HG02970 (cell line): ENCODE results near the gene CEP78.
A peak's percentile ranks its signal among the peaks of the same experiment; 100 is the strongest.
"Not testable (repeated sequence)": the region's sequence is repeated elsewhere in the genome, so short reads cannot be mapped to it uniquely, and the experiment has no call there.

Experiments used
- ATAC-seq: cut with Tn5 transposase; IDR thresholded peaks from one replicate; pipeline ENCODE4 v1.9.1; 2021; ENCODE audit warnings: mild to moderate bottlenecking, moderate library complexity, moderate number of reproducible peaks; ENCODE audit not compliant: unreplicated experiment, low FRiP score

Gene CEP78

DNA sequence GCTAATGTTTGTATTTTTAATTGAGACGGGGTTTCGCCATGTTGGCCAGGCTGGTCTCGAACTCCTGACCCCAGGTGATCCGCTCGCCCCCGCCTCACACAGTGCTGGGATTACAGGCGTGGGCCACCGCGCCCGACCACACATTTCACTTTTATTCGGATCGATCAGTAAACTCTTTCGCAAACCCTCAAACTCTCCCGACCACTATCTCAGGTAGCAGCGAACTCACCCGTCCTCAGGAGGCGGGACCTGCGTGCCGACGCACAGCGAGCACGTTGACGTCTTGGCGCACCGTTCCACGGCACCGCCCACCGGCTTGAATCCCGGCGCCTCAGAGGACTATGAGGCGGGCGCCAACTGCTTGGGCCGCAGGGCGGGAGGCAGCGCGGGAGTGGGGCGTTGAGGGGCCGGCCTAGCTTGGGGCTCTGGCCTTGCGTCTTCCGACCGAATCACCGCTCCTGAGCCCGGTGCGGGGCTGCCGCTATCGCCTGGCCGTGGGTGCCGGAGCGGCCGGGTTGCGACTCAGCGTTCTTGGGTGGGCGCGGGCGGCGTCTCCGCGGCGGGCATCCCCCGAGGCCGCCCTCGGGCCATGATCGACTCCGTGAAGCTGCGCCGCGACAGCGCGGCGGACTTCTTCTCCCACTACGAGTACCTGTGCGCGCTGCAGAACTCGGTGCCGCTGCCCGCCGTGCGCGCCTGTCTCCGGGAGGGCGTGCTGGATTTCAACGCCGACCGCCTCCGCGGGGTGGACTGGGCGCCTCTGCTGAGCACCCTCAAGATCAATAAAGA, at the start of gene CEP78:
TSS of gene CEP78 (plus strand) at position 314 of the 789 bp plus-strand sequence. CDS start at position 590, 276 bp downstream.
- ATAC-seq, result peak; percentile 99

GRCh38 chr9:78187763-78188484, 48.0 kb upstream of the CEP78 start:
- no peak for ATAC-seq

DNA sequence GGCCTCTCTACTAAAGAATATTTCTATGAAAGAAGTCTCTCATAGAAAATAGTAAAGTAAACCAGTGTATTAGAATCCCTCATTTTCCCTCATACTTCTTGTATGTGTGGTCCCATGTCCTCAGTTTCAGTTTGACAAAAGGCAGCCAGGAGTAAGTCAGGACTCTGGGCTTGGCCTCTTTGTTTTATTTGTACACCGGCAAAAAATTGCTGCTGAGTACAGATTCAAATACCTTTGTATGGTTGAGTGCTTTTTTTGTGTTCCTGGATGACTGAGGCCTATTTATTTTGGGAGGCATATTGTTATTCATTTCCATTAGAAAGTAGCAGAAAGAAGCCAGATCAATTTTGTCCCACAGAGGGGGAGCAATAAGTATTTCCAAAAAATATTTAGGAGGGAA, 47.3 kb upstream of the CEP78 start:
- ATAC-seq, result no peak

GRCh38 chr9:78189001-78189400, 46.9 kb upstream of the CEP78 start:
- no peak for ATAC-seq

GRCh38 chr9:78189461-78189860, 46.4 kb upstream of the CEP78 start:
- no peak for ATAC-seq

DNA sequence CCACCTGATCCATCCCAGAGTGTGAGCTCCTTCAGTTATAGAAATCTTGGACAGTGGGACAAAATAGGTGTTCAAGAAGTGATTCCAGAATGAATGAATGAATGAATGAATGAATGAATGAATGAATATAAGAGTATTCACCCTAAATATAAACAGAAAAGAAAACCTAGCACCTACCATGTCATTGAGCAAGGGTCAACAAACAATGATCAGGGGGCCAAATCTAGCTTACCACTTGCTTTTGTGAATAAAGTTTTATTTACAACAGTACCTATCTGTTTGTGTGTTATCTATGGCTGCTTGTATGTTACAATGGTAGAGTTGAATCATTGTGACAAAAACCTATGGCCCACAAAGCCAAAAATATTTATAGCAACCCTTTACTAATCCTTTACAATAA, 43.9 kb upstream of the CEP78 start:
- ATAC-seq, result no peak

- ATAC-seq, result no peak
These were observed 39.6 kb upstream of the CEP78 start for GRCh38 chr9:78196258-78196657.

- ATAC-seq, result peak; percentile 60
These were observed 34.6 kb upstream of the CEP78 start for GRCh38 chr9:78201158-78201777.

GRCh38 chr9:78207319-78207718, 28.6 kb upstream of the CEP78 start:
- ATAC-seq, result no peak

GRCh38 chr9:78207901-78208300, 28.0 kb upstream of the CEP78 start:
- no peak for ATAC-seq

DNA sequence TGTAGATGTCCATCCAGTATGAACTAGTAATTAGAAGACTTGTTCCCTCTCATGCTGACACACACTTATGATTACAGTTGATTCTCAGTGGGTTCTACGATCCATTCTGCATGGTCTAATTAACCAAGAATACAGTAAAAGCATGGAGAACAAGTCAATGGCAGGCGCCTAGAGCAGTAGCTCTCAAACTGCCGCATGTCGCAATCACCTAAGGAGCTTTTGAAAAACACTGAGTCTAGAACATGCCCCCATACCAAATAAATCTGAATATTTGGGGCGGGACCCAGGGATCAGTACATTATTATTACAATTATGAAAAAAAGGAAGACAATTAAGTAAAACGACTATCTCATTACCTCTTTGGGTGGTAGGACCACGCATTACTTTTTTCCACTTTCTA, 26.7 kb upstream of the CEP78 start:
- ATAC-seq, result no peak

- ATAC-seq, result no peak
These were observed 25.0 kb upstream of the CEP78 start for GRCh38 chr9:78210841-78211301.

- ATAC-seq, result no peak
These were observed 23.0 kb upstream of the CEP78 start for GRCh38 chr9:78212868-78213267.

DNA sequence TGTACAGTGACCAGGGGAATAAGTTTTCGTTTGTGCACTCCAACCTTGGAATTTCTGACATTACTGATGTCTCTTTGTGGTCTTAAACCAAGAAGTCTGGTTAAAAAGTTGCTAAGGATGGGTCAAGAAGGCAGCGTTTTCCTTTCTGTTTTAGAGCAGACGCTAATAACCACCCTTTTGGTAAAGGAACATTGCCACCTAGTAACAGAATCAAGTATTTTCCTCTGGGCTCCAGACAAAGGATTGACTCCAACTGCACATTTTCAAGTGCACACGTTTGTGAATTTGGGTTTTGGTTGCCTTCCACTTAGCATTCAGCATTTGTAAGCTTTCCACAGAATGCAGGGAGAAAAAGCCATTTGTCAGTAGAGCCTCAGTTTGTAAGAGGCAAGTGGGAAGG, 22.2 kb upstream of the CEP78 start:
- ATAC-seq, result no peak

DNA sequence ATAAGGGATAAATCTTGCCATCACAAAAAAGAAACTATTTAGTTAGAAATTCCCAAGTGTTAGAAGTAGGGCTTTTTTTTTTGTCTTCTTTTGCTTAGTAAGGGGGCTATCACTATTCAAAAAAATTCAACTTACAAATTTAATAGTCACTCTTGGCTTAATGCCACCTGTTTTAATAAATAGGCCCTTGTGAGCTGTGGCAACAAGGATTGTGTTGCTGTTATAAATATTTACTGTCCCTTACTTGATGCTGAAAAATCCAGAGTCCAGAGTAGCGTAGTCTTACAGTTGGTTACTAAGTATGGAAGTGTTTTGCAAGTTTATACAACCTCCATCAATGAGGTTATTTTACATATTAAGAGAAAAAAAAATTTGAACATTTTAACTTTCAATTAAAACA, 21.4 kb upstream of the CEP78 start:
- no peak for ATAC-seq

DNA sequence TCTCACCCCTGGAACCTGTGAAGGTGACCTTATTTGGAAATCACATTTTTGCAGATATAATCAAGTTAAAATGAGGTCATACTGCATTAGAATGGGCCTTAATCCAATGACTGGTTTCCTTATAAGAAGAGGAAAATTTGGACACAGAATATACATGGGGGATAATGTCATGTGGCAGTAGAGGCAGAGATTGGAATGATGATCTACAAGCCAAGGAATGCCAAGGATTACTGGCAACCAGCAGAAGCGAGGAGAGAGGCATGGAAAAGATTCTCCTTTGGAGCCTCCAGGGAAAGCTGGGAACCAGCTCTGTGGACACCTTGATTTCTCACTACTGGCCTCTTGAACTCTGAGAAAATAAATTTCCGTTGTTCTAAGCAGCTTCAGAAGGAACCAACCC, 20.2 kb upstream of the CEP78 start:
- no peak for ATAC-seq

DNA sequence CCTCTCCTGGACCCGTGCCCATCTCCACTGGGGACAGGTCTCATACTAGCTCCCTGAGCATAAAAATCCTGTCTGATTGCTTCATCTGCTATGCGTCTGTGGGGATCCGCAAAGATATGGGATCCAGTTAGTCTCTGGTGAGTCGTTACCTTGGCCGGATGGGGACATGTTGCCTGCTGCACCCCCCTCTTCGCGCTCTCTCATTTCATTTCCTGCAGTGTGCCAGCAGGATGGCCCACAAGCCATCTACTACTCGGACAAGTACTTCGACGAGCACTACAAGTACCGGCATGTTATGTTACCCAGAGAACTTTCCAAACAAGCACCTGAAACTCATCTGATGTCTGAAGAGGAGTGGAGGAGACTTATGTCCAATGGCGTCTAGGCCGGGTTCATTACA, 17.0 kb upstream of the CEP78 start:
- ATAC-seq, result no peak

- ATAC-seq, result no peak
These were observed 14.4 kb upstream of the CEP78 start for GRCh38 chr9:78221425-78221824.

DNA sequence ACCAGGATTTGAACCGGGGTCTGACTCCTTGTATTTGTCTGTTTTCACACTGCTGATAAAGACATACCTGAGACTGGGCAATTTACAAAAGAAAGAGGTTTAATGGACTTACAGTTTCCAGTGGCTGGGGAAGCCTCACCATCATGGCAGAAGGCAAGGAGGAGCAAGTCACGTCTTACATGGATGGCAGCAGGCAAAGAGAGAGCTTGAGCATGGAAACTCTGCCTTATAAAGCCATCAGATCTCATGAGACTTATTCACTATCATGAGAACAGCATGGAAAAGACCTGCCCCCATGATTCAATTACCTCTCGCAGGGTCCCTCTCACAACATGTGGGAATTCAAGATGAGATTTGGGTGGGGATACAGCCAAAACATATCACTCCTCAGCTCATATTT, 14.0 kb upstream of the CEP78 start:
- ATAC-seq, result not testable (repeated sequence)

DNA sequence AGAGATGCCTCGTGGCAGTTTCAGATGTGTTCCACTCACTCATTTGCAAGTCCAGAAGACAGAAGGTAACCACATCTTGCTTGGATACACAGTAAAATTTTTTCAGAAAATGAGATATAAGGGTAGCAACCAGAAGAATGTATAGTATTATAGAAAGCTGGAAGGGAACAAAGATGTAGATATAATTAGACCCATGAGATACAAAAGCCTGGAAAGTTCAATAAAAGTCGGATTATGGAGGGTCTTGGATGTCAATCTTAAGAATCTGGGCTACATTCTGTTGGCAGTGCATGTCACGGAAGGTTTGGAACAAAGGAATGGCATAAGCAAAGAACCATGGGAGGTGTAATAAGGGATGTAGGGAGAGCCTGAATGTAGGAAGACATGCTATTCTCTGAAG, 5.1 kb upstream of the CEP78 start:
- no peak for ATAC-seq

GRCh38 chr9:78232471-78232870, 3.4 kb upstream of the CEP78 start:
- ATAC-seq, result not testable (repeated sequence)
